ENCODE measurements around the gene RHPN2.

- TF ChIP-seq CTCF (conservative IDR thresholded peaks at IDR 0.05; ENCODE audit: low read length) (no peak), EZH2phosphoT487 (IDR thresholded peaks at IDR 0.05; ENCODE audit: borderline replicate concordance, low read depth, low read length) (no peak)
Observed at GRCh38 chr19:33108161-33108560, 43.5 kb upstream of the RHPN2 start.
